AG09319 (cell line): ENCODE results near the gene CBS.

ENCODE experiments used
- DNase-seq: peaks from one replicate; pipeline ENCODE4 v3.0.0-alpha.2; 2010; ENCODE audit warnings: low read depth; ENCODE audit errors: extremely low read depth
- CTCF ChIP-seq: IDR thresholded peaks from 2 replicates; pipeline ENCODE4 v1.5.1; 2011; ENCODE audit warnings: low read depth, mild to moderate bottlenecking, inconsistent platforms, low read length, moderate library complexity

Gene CBS

GRCh38 chr21:43034101-43034500 is 41.5 kb downstream of the CBS start:
- no peak for DNase-seq
- no peak for TF ChIP-seq CTCF

DNA sequence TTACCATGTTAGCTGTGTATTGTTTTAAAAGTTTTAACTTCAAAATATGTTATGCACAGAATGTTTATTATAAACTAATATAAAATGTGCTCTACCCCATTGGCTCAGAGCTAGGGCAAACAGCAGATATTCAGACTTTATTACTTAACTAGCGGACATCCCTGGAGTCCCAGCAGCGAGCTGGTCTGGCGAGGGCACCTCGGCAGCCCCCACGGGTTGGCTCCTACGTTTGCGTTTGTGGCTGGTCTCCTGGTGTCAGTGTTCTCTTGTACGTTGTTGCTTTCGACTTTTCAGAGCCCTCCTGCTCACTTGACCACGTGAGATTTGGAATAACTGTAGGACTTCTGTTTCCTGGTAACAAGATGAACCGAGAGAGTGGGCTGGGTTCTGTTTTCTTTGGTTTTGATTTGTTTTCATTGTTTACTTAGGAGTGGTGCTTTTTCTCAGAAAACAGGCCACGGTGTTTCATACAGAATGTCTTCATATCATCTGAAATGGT is 44.5 kb downstream of the CBS start:
- TF ChIP-seq CTCF: no peak
- DNase-seq: no peak

GRCh38 chr21:43029785-43030184 is 45.9 kb downstream of the CBS start:
- DNase-seq: no peak
- TF ChIP-seq CTCF: no peak

GRCh38 chr21:43027846-43028731 is 47.5 kb downstream of the CBS start:
- TF ChIP-seq CTCF: no peak

GRCh38 chr21:43025636-43026180 is 49.9 kb downstream of the CBS start:
- no peak for DNase-seq
- TF ChIP-seq CTCF: no peak

More at GRCh38 chr21:43027846-43028731, 47.5 kb downstream of the CBS start:
- no peak for DNase-seq

GRCh38 chr21:43024439-43025136 is 51.0 kb downstream of the CBS start:
- DNase-seq: no peak
- no peak for TF ChIP-seq CTCF

DNA sequence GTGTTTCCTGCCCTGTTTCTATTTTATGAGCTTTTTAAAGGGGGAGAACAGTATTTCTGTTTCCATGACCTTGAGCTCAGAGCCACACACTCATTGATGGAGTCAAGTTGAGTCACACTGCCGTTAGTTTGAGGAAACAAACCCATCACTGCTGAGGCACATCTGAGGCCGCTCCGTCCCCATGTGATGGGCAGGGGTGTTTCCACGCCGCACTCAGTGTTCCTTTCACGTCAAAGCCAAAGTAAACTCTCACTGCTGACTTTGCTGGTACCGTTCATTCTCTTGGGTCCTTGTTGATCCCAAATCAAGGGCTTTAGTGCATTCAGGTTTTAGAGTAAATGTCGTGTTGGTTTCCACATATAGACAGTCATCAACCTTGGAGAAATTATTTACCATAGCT is 52.5 kb downstream of the CBS start:
- TF ChIP-seq CTCF: no peak
- DNase-seq: no peak
